ENCODE results near the gene CDH4.

DNA sequence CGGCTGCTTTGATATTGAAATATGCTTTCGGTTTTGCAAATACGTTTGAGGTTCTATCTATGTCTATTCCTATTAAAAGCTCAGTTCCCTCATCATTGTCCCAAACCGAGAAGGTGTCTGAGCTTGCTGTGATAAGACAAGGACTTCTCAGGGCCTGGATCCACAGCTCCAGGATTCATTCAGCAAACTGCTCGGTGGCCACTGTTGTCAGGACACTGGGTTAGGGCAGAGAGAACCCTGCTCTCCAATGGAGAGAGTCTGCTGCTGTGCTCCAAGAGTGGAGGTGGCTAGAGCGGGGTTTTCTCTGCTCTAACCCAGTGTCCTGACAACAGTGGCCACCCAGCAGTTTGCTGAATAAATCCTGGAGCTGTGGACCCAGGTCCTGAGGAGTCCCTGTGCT, 198.5 kb downstream of the CDH4 start:
- TF ChIP-seq, protein P1, sequence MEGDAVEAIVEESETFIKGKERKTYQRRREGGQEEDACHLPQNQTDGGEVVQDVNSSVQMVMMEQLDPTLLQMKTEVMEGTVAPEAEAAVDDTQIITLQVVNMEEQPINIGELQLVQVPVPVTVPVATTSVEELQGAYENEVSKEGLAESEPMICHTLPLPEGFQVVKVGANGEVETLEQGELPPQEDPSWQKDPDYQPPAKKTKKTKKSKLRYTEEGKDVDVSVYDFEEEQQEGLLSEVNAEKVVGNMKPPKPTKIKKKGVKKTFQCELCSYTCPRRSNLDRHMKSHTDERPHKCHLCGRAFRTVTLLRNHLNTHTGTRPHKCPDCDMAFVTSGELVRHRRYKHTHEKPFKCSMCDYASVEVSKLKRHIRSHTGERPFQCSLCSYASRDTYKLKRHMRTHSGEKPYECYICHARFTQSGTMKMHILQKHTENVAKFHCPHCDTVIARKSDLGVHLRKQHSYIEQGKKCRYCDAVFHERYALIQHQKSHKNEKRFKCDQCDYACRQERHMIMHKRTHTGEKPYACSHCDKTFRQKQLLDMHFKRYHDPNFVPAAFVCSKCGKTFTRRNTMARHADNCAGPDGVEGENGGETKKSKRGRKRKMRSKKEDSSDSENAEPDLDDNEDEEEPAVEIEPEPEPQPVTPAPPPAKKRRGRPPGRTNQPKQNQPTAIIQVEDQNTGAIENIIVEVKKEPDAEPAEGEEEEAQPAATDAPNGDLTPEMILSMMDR (IDR thresholded peaks at IDR 0.05): no peak
- TF ChIP-seq ELF4 (CRISPR knock-in tag; IDR thresholded peaks at IDR 0.05; ENCODE audit: low read depth): no peak
- TF ChIP-seq, protein P2, sequence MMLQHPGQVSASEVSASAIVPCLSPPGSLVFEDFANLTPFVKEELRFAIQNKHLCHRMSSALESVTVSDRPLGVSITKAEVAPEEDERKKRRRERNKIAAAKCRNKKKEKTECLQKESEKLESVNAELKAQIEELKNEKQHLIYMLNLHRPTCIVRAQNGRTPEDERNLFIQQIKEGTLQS (CRISPR knock-in tag; conservative IDR thresholded peaks at IDR 0.05): no peak
- TF ChIP-seq ZNF232 (CRISPR knock-in tag; IDR thresholded peaks at IDR 0.05): no peak
- TF ChIP-seq, protein P3, sequence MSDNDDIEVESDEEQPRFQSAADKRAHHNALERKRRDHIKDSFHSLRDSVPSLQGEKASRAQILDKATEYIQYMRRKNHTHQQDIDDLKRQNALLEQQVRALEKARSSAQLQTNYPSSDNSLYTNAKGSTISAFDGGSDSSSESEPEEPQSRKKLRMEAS (CRISPR knock-in tag; IDR thresholded peaks at IDR 0.05): no peak
- TF ChIP-seq, protein P4, sequence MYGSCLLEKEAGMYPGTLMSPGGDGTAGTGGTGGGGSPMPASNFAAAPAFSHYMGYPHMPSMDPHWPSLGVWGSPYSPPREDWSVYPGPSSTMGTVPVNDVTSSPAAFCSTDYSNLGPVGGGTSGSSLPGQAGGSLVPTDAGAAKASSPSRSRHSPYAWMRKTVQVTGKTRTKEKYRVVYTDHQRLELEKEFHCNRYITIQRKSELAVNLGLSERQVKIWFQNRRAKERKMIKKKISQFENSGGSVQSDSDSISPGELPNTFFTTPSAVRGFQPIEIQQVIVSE (CRISPR knock-in tag; IDR thresholded peaks at IDR 0.05; ENCODE audit: borderline replicate concordance): no peak
- no peak for TF ChIP-seq ATF1 (CRISPR knock-in tag; IDR thresholded peaks at IDR 0.05)
- no peak for TF ChIP-seq RELA (CRISPR knock-in tag; IDR thresholded peaks at IDR 0.05; ENCODE audit: borderline replicate concordance)
- no peak for TF ChIP-seq CREB1 (CRISPR knock-in tag; IDR thresholded peaks at IDR 0.05)
